Jurkat, Clone E6-1 (cell line): ENCODE measurements around the gene TFCP2. TPM values are rescaled to one million over a fixed set of nuclear protein-coding genes. Genes with fewer than 3 reads are reported as not detected.
"Not testable (repeated sequence)": the region's sequence is repeated elsewhere in the genome, so short reads cannot be mapped to it uniquely, and the experiment has no call there.

ENCODE experiments used
- DNase-seq: peaks from one replicate; pipeline ENCODE4 v3.0.0-alpha.2; 2011; ENCODE audit warnings: low read depth, low spot score
- H3K4me3 ChIP-seq: 2 replicates; pipeline ENCODE4 v1.5.1; 2011; ENCODE audit warnings: mild to moderate bottlenecking, low read length, control low read depth, moderate library complexity
- polyA plus RNA-seq: library from polyadenylated mRNA; unstranded; fragments of >200 nt; gene quantifications from one replicate; pipeline ENCODE4 v1.2.1, GENCODE V29; 2012; ENCODE audit warnings: missing spikeins; ENCODE audit not compliant: insufficient read length, insufficient read depth

The TFCP2 gene
- polyA plus RNA-seq = 15.9 TPM

- H3K4me3 ChIP-seq = peak within 1 kb of the TSS; percentile 80
- DNase-seq = peak; percentile 80
Measured at GRCh38 chr12:51172515-51173431, at the start of gene TFCP2. TFCP2 (minus strand) TSS chr12:51173135; CDS start chr12:51172422, 713 bp downstream.

GRCh38 chr12:51222461-51222860, 49.5 kb upstream of the TFCP2 start:
- DNase-seq = no peak
- H3K4me3 ChIP-seq = no peak overlapping the region

GRCh38 chr12:51219857-51220256, 46.9 kb upstream of the TFCP2 start:
- not testable (repeated sequence) for H3K4me3 ChIP-seq

GRCh38 chr12:51219322-51219721, 46.4 kb upstream of the TFCP2 start:
- H3K4me3 ChIP-seq = no peak overlapping the region

More at GRCh38 chr12:51219857-51220256, 46.9 kb upstream of the TFCP2 start:
- not testable (repeated sequence) for DNase-seq

GRCh38 chr12:51218607-51219161, 45.7 kb upstream of the TFCP2 start:
- H3K4me3 ChIP-seq = peak overlapping the region; percentile 63
- no peak for DNase-seq

More at GRCh38 chr12:51219322-51219721, 46.4 kb upstream of the TFCP2 start:
- no peak for DNase-seq

- peak; percentile 72 for DNase-seq
Measured at GRCh38 chr12:51217968-51218606, 45.2 kb upstream of the TFCP2 start, which contains the start of gene POU6F1. POU6F1 (minus strand) TSS chr12:51218062; CDS start chr12:51206836, 11,226 bp downstream.

GRCh38 chr12:51217133-51217967, 44.4 kb upstream of the TFCP2 start:
- H3K4me3 ChIP-seq = peak overlapping the region; percentile 63

More at GRCh38 chr12:51217968-51218606, 45.2 kb upstream of the TFCP2 start, which contains the start of gene POU6F1:
- H3K4me3 ChIP-seq = peak within 1 kb of the TSS; percentile 63

GRCh38 chr12:51216642-51217041, 43.7 kb upstream of the TFCP2 start:
- H3K4me3 ChIP-seq = no peak overlapping the region
- no peak for DNase-seq

More at GRCh38 chr12:51217133-51217967, 44.4 kb upstream of the TFCP2 start:
- DNase-seq = no peak

- H3K4me3 ChIP-seq = no peak overlapping the region
- DNase-seq = no peak
Measured at GRCh38 chr12:51214895-51215294, 42.0 kb upstream of the TFCP2 start.

- H3K4me3 ChIP-seq = no peak overlapping the region
- DNase-seq = no peak
Measured at GRCh38 chr12:51210690-51211395, 37.9 kb upstream of the TFCP2 start.

- DNase-seq = no peak
- H3K4me3 ChIP-seq = no peak overlapping the region
Measured at GRCh38 chr12:51209259-51209658, 36.3 kb upstream of the TFCP2 start.

GRCh38 chr12:51208016-51208660, 35.2 kb upstream of the TFCP2 start:
- no peak for DNase-seq
- H3K4me3 ChIP-seq = no peak overlapping the region

- no peak overlapping the region for H3K4me3 ChIP-seq
- DNase-seq = no peak
Measured at GRCh38 chr12:51205350-51205749, 32.4 kb upstream of the TFCP2 start.

- no peak for DNase-seq
- H3K4me3 ChIP-seq = no peak overlapping the region
Measured at GRCh38 chr12:51202718-51203117, 29.8 kb upstream of the TFCP2 start.

- no peak for DNase-seq
- H3K4me3 ChIP-seq = no peak overlapping the region
Measured at GRCh38 chr12:51200806-51201205, 27.9 kb upstream of the TFCP2 start.

- H3K4me3 ChIP-seq = no peak overlapping the region
- no peak for DNase-seq
Measured at GRCh38 chr12:51200156-51200555, 27.2 kb upstream of the TFCP2 start.

- no peak overlapping the region for H3K4me3 ChIP-seq
- DNase-seq = no peak
Measured at GRCh38 chr12:51199366-51199945, 26.5 kb upstream of the TFCP2 start.
